Inflammatory macrophage treated with lipopolysaccharide for 1 hour (primary cell): ENCODE results near the gene GPX2.
A peak's percentile ranks its signal among the peaks of the same experiment; 100 is the strongest.

Source experiments
- DNase-seq, 2 donors: peaks; one replicate each; pipeline ENCODE4 v3.0.0-alpha.2; 2020 to 2022

The GPX2 gene

GRCh38 chr14:64912261-64912660 lies 30.3 kb downstream of the GPX2 start:
- DNase-seq: no peak

- DNase-seq: peak in 1 of 2 donors; percentile 22
Observed at GRCh38 chr14:64910847-64911495, 31.6 kb downstream of the GPX2 start.

DNA sequence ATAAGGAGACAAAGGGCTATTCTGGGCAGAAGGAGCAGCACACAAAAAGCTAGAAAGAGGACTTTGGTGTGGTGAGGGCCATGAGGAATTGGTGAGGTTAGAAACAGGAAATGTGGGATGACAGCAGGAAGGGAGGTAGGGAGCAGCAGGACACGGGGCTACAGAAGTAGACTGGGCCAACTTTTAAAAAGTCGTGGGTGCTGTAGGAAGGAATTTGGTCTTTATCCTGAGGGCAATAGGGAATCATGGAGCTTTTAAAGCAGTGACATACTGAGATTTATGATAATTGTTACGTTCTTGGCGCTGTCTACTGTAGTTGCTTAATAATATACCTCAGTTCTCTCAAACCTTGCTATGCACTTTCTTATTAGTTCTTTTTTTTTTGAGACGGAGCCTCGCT lies 36.5 kb downstream of the GPX2 start:
- DNase-seq: no peak

- no peak for DNase-seq
Observed at GRCh38 chr14:64899958-64900357, 42.6 kb downstream of the GPX2 start.

DNA sequence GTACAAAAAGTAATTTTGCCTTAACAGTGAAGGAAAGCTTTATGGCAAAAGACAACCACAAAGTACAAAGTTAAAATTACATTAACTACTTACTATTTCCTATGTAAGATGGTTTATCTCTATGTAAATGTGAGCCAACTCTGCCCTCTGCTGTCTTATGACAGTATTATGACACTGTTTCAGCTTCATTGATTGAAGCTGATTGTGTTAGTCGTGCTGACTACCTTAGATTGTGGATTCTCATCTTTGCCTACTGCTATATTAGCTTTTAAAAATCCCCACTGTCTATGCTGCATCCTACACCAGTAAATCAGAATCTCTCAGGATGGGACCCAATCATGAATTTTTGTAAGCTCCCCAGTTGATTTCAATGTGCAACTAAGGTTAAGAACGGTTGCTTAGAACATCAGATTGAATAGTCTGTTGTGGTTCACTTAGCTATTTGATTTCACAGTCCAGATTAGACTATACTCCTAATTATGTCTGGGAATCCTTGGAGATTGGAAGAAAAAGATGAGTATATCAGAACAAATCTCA lies 50.6 kb downstream of the GPX2 start:
- DNase-seq: peak; percentile 41 to 76

GRCh38 chr14:64891173-64891838 lies 51.2 kb downstream of the GPX2 start:
- no peak for DNase-seq

DNA sequence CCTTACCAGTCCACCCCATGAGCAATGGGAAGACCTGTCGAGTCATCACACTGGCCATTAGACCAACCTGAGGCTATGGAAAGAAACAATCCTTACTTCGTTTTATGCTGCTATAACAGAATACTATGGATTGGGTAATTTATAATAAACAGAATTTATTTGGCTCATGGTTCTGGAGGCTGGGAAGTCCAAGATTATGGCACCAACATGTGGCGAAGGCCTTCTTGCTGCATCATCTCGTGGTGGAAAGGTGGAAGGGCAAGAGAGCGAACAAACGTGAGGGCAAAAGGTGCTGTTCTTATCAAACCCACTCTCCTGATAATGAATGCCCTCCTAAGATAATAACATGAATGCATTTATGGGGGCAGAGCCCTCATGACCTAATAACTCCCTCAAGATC lies 53.2 kb downstream of the GPX2 start:
- DNase-seq: no peak
